Measurements from ENCODE around the gene GRIP1. TPM values are rescaled to one million over a fixed set of nuclear protein-coding genes. Genes with fewer than 3 reads are reported as not detected.

Gene GRIP1
- polyA plus RNA-seq, 4 donors = 0.54 to 5.9 (median 0.81) TPM

DNA sequence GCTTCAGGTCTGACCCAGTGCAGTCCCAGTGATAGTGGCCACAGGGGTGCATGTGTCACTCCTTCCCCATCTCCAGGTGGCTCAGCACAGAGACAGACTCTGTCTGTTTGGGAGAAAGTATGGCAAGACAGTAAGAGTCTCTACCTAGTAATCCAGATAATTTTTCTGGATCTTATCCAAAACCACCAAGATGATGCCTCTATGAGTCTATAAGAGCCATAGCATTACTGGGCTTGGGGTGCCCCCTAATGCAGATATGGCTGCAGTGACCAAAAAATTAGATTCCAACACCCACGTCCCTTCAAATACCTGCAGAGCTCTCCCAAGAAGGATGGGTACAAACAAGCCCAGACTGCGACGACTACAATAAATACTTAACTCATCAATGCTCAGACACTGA, 123.8 kb downstream of the GRIP1 start:
- DNase-seq (no peak), FAIRE-seq (no peak)
- Histone ChIP-seq H3K4me1 (ENCODE audit: control insufficient read depth in 3 of 3, insufficient read depth in 2 of 3, low read depth in 1 of 3, low read length in 2 of 3) (no peaks in the 10 kb centered on the region), H3K27me3 (ENCODE audit: control insufficient read depth in 3 of 3, insufficient read depth in 3 of 3, low read length in 3 of 3) (no peaks in the 10 kb centered on the region), H3K9me3 (ENCODE audit: control insufficient read depth in 2 of 2, insufficient read depth in 1 of 2, low read depth in 1 of 2, low read length in 1 of 2) (no peaks in the 10 kb centered on the region), H3K4me3 (ENCODE audit: low read depth in 1 of 3, low read length in 3 of 3) (no peak overlapping the region), H3K36me3 (ENCODE audit: control insufficient read depth in 3 of 3, insufficient read depth in 2 of 3, low read depth in 1 of 3, low read length in 3 of 3) (no peaks in the 10 kb centered on the region), H3K27ac (ENCODE audit: low read depth in 1 of 3, low read length in 2 of 3) (no peak overlapping the region)
- WGBS, 3 donors = 90 to 94% (median 91%) methylated on average over 3 of the region's 3 CpGs

DNA sequence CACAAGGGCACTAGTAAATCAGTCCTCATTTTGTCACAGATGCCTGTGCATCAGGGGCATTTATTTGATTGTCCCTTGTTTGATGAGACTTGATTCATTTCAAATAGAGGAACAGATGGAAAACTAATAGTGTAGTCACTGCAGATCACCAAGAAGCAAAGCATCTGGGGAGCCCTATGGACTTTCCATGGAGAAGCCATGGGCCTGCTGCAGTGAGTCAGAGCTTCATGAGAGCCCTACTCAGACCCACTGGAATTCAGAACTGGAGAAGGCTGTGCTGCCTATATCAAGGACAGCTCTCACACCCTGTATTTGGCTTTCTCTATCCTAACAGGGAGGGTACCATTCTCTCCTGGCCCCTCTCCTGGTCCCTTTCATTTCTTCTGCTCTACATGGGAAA, 126.2 kb downstream of the GRIP1 start:
- no peak for DNase-seq
- FAIRE-seq = no peak
- Histone ChIP-seq H3K4me3 (ENCODE audit: low read depth in 1 of 3, low read length in 3 of 3) (no peak overlapping the region), H3K4me1 (ENCODE audit: control insufficient read depth in 3 of 3, insufficient read depth in 2 of 3, low read depth in 1 of 3, low read length in 2 of 3) (no peaks in the 10 kb centered on the region), H3K27me3 (ENCODE audit: control insufficient read depth in 3 of 3, insufficient read depth in 3 of 3, low read length in 3 of 3) (no peaks in the 10 kb centered on the region), H3K9me3 (ENCODE audit: control insufficient read depth in 2 of 2, insufficient read depth in 1 of 2, low read depth in 1 of 2, low read length in 1 of 2) (no peaks in the 10 kb centered on the region), H3K36me3 (ENCODE audit: control insufficient read depth in 3 of 3, insufficient read depth in 2 of 3, low read depth in 1 of 3, low read length in 3 of 3) (no peaks in the 10 kb centered on the region), H3K27ac (ENCODE audit: low read depth in 1 of 3, low read length in 2 of 3) (no peak overlapping the region)

DNA sequence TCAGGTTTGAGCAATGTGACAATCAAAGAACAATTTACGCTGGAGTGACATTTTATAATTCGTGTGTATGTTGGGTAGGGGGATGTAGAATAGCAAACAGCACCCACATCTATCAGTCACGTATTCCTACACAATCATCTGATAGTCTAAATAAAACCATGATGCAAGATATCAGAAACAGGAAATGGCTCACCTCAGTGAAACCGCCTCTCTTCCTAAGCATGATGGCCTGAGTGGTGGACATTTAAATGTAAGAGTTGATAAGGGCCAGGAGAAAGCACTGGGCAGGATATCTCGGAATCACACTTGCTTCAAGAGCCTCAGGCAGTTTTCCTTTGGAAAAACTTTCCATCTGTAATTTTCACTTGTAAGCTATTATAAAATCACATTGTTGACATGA, 128.2 kb downstream of the GRIP1 start:
- H3K27me3 ChIP-seq (ENCODE audit: control insufficient read depth in 3 of 3, insufficient read depth in 3 of 3, low read length in 3 of 3) = no peaks in the 10 kb centered on the region
- 80 to 87% (median 84%) methylated on average over 5 of the region's 5 CpGs for WGBS, 3 donors
- H3K4me3 ChIP-seq (ENCODE audit: low read depth in 1 of 3, low read length in 3 of 3) = no peak overlapping the region
- H3K27ac ChIP-seq (ENCODE audit: low read depth in 1 of 3, low read length in 2 of 3) = no peak overlapping the region
- H3K36me3 ChIP-seq (ENCODE audit: control insufficient read depth in 3 of 3, insufficient read depth in 2 of 3, low read depth in 1 of 3, low read length in 3 of 3) = no peaks in the 10 kb centered on the region
- DNase-seq = no peak
- no peak for FAIRE-seq
- no peaks in the 10 kb centered on the region for H3K4me1 ChIP-seq (ENCODE audit: control insufficient read depth in 3 of 3, insufficient read depth in 2 of 3, low read depth in 1 of 3, low read length in 2 of 3)
- H3K9me3 ChIP-seq (ENCODE audit: control insufficient read depth in 2 of 2, insufficient read depth in 1 of 2, low read depth in 1 of 2, low read length in 1 of 2) = no peaks in the 10 kb centered on the region

DNA sequence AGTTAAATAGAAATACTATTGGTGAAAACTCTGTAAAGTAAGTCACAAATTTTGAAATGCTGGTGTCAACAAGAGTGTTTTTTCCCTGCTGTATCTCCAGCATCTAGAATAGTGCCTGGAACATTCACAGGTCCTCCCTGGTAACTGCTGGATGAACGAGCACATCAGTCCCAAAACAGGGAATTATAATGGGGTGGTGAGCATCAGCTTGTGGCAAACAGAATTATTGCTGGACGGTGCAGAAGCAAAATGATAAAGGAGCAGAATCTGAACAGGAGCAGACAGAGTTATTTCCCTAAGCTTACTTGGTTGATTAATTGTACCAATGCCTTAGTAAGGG, 129.9 kb downstream of the GRIP1 start:
- Histone ChIP-seq H3K4me1 (ENCODE audit: control insufficient read depth in 3 of 3, insufficient read depth in 2 of 3, low read depth in 1 of 3, low read length in 2 of 3) (no peaks in the 10 kb centered on the region), H3K4me3 (ENCODE audit: low read depth in 1 of 3, low read length in 3 of 3) (no peak overlapping the region), H3K36me3 (ENCODE audit: control insufficient read depth in 3 of 3, insufficient read depth in 2 of 3, low read depth in 1 of 3, low read length in 3 of 3) (no peaks in the 10 kb centered on the region), H3K27me3 (ENCODE audit: control insufficient read depth in 3 of 3, insufficient read depth in 3 of 3, low read length in 3 of 3) (no peaks in the 10 kb centered on the region), H3K9me3 (ENCODE audit: control insufficient read depth in 2 of 2, insufficient read depth in 1 of 2, low read depth in 1 of 2, low read length in 1 of 2) (no peaks in the 10 kb centered on the region), H3K27ac (ENCODE audit: low read depth in 1 of 3, low read length in 2 of 3) (no peak overlapping the region)
- WGBS, 3 donors = 71 to 76% (median 73%) methylated on average over 2 of the region's 2 CpGs
- no peak for FAIRE-seq
- no peak for DNase-seq

DNA sequence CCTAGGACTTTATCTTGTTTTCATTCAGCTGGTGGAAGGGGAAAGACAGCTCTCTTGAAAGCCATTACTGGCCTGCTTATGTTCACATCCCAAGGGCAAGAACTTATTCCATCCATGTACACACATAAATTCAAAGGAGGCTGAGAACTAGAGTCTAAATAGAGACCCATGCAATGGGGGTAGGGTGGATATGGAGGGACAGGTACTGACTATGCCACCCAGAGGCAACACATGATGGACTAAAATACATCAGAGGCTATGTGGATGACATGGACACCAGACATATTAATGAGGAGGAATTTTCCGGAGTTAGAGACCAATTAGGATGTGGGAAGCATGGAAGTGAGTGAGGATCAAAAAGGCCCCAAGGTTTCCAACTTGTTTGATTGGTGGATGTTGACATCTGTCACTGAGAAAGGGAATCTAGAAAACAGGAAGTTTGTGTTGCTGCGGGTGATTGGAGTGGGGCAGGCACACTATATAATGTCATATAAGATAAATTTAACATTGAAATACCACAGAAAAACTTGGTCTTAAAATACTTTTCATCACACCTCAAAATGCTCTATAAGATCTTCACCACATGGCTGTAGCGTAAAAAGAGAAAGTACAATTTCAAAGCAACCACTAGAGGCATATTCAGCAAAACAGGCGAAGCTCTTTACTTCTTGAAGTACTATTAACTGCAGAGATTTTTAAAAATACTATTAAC, 130.4 kb downstream of the GRIP1 start:
- H3K27me3 ChIP-seq (ENCODE audit: control insufficient read depth in 3 of 3, insufficient read depth in 3 of 3, low read length in 3 of 3) = no peaks in the 10 kb centered on the region
- H3K4me1 ChIP-seq (ENCODE audit: control insufficient read depth in 3 of 3, insufficient read depth in 2 of 3, low read depth in 1 of 3, low read length in 2 of 3) = no peaks in the 10 kb centered on the region
- FAIRE-seq (no peak), DNase-seq (no peak)
- no peak overlapping the region for H3K27ac ChIP-seq (ENCODE audit: low read depth in 1 of 3, low read length in 2 of 3)
- no peaks in the 10 kb centered on the region for H3K36me3 ChIP-seq (ENCODE audit: control insufficient read depth in 3 of 3, insufficient read depth in 2 of 3, low read depth in 1 of 3, low read length in 3 of 3)
- 78 to 91% (median 78%) methylated on average over 4 of the region's 4 CpGs for WGBS, 3 donors
- H3K9me3 ChIP-seq (ENCODE audit: control insufficient read depth in 2 of 2, insufficient read depth in 1 of 2, low read depth in 1 of 2, low read length in 1 of 2) = no peaks in the 10 kb centered on the region
- H3K4me3 ChIP-seq (ENCODE audit: low read depth in 1 of 3, low read length in 3 of 3) = no peak overlapping the region

DNA sequence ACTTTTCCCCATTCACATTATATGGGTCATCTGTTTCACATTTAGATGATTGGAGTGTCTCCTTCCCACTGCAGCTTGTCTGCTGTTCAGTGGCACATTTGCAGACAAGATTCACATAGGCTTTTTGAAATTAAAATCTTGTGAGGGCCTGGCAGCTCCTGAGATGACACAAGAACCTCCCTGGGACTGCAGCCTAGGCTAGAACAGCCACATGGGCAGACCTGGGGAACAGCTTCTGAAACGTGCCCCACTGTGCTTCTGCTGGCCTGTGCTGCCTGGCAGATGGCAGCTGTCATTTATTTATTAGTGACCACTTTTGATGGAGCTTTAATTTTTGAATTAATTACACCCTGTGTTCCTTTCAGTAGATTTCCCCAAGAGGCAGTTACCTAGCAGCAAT, 137.4 kb downstream of the GRIP1 start:
- 64 to 75% (median 67%) methylated on average over 1 of the region's 1 CpG for WGBS, 3 donors
- DNase-seq = no peak
- no peak for FAIRE-seq
- H3K36me3 ChIP-seq (ENCODE audit: control insufficient read depth in 3 of 3, insufficient read depth in 2 of 3, low read depth in 1 of 3, low read length in 3 of 3) = no peaks in the 10 kb centered on the region
- H3K27me3 ChIP-seq (ENCODE audit: control insufficient read depth in 3 of 3, insufficient read depth in 3 of 3, low read length in 3 of 3) = no peaks in the 10 kb centered on the region
- H3K27ac ChIP-seq (ENCODE audit: low read depth in 1 of 3, low read length in 2 of 3) = no peak overlapping the region
- H3K4me3 ChIP-seq (ENCODE audit: low read depth in 1 of 3, low read length in 3 of 3) = no peak overlapping the region
- peaks cover 0 to 7% (median 0%) of the 10 kb centered on the region in 3 donors for H3K4me1 ChIP-seq (ENCODE audit: control insufficient read depth in 3 of 3, insufficient read depth in 2 of 3, low read depth in 1 of 3, low read length in 2 of 3)
- no peaks in the 10 kb centered on the region for H3K9me3 ChIP-seq (ENCODE audit: control insufficient read depth in 2 of 2, insufficient read depth in 1 of 2, low read depth in 1 of 2, low read length in 1 of 2)

DNA sequence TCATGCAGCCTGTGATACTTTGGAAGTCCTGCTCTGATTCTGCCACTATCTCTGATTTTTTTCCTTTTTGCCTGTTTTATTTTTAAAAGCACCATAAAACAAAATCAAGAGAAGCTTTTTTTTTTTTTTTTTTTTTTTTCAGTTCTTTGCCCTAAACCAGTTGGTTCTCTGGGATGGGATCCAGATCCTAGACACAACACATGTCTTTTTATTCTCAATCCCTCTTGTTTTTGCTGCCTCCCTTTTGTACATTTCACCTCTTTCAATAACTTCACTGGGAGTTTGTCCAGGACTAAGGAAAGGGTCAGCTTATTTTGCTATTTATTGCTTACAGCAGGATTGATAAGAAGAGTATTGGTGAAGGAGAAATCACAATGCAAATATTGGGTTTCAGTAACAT, 139.4 kb downstream of the GRIP1 start:
- Histone ChIP-seq H3K4me3 (ENCODE audit: low read depth in 1 of 3, low read length in 3 of 3) (no peak overlapping the region), H3K27ac (ENCODE audit: low read depth in 1 of 3, low read length in 2 of 3) (no peak overlapping the region), H3K4me1 (ENCODE audit: control insufficient read depth in 3 of 3, insufficient read depth in 2 of 3, low read depth in 1 of 3, low read length in 2 of 3) (peaks cover 0 to 14% (median 0%) of the 10 kb centered on the region in 3 donors), H3K36me3 (ENCODE audit: control insufficient read depth in 3 of 3, insufficient read depth in 2 of 3, low read depth in 1 of 3, low read length in 3 of 3) (no peaks in the 10 kb centered on the region), H3K9me3 (ENCODE audit: control insufficient read depth in 2 of 2, insufficient read depth in 1 of 2, low read depth in 1 of 2, low read length in 1 of 2) (no peaks in the 10 kb centered on the region), H3K27me3 (ENCODE audit: control insufficient read depth in 3 of 3, insufficient read depth in 3 of 3, low read length in 3 of 3) (no peaks in the 10 kb centered on the region)
- FAIRE-seq (no peak), DNase-seq (no peak)

DNA sequence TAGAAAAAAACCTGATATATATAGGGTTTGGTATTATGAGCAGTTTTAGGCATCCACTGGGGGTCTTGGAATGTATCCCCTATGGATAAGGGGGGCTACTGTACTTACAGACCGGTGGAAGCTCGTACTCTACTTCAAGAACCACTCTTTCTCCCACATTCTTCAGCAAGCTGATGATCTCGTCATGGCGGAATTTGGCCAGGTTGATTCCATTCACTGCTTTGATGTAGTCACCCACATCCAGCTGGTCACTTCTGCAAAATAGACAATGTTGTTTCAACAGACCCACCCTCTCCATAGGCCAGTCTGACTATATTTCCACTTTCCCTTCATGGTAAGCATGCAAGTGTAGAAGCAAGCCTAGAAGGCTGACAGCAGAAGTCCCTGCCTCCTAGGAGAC, 139.9 kb downstream of the GRIP1 start:
- Histone ChIP-seq H3K4me1 (ENCODE audit: control insufficient read depth in 3 of 3, insufficient read depth in 2 of 3, low read depth in 1 of 3, low read length in 2 of 3) (peaks cover 0 to 14% (median 0%) of the 10 kb centered on the region in 3 donors), H3K4me3 (ENCODE audit: low read depth in 1 of 3, low read length in 3 of 3) (no peak overlapping the region), H3K27ac (ENCODE audit: low read depth in 1 of 3, low read length in 2 of 3) (no peak overlapping the region), H3K9me3 (ENCODE audit: control insufficient read depth in 2 of 2, insufficient read depth in 1 of 2, low read depth in 1 of 2, low read length in 1 of 2) (no peaks in the 10 kb centered on the region), H3K36me3 (ENCODE audit: control insufficient read depth in 3 of 3, insufficient read depth in 2 of 3, low read depth in 1 of 3, low read length in 3 of 3) (no peaks in the 10 kb centered on the region), H3K27me3 (ENCODE audit: control insufficient read depth in 3 of 3, insufficient read depth in 3 of 3, low read length in 3 of 3) (no peaks in the 10 kb centered on the region)
- peak in 1 of 2 donors; percentile 4 for DNase-seq
- FAIRE-seq = no peak
- 92 to 95% (median 94%) methylated on average over 4 of the region's 4 CpGs for WGBS, 3 donors

DNA sequence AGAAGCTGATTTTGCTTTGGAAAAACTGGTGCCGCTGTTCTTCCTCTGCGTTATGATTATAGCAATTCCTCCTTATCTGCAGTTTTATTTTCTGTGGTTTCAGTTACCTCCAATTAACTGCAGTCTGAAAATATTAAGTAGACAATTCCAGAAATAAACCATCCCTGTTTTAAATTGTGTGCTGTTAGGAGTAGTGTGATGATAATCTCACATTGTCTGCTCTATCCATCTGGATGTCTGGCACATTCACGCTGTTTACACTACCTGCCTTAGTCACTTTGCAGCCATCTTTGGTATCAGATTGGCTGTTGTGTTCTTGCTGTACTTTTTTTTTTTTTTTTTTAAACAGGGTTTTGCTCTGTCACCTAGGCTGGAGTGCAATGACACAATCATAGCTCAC, 141.0 kb downstream of the GRIP1 start:
- H3K27me3 ChIP-seq (ENCODE audit: control insufficient read depth in 3 of 3, insufficient read depth in 3 of 3, low read length in 3 of 3) = no peaks in the 10 kb centered on the region
- no peak overlapping the region for H3K27ac ChIP-seq (ENCODE audit: low read depth in 1 of 3, low read length in 2 of 3)
- H3K4me1 ChIP-seq (ENCODE audit: control insufficient read depth in 3 of 3, insufficient read depth in 2 of 3, low read depth in 1 of 3, low read length in 2 of 3) = peaks cover 0 to 14% (median 0%) of the 10 kb centered on the region in 3 donors
- FAIRE-seq (no peak), DNase-seq (no peak)
- no peaks in the 10 kb centered on the region for H3K36me3 ChIP-seq (ENCODE audit: control insufficient read depth in 3 of 3, insufficient read depth in 2 of 3, low read depth in 1 of 3, low read length in 3 of 3)
- H3K9me3 ChIP-seq (ENCODE audit: control insufficient read depth in 2 of 2, insufficient read depth in 1 of 2, low read depth in 1 of 2, low read length in 1 of 2) = no peaks in the 10 kb centered on the region
- no peak overlapping the region for H3K4me3 ChIP-seq (ENCODE audit: low read depth in 1 of 3, low read length in 3 of 3)
- WGBS, 3 donors = 92 to 96% (median 94%) methylated on average over 3 of the region's 3 CpGs
